ENCODE results near the gene CSPG4.
"Not testable (repeated sequence)": the region's sequence is repeated elsewhere in the genome, so short reads cannot be mapped to it uniquely, and the experiment has no call there.

The CSPG4 gene

GRCh38 chr15:75688278-75688557 is 24.4 kb downstream of the CSPG4 start:
- DNase-seq (ENCODE audit: low read depth in 1 of 2, low spot score in 1 of 2): no peak
- H3K4me3 ChIP-seq (replicated peaks; ENCODE audit: insufficient read depth, low read length): no peak overlapping the region
- no peaks in the 10 kb centered on the region for H3K27me3 ChIP-seq (ENCODE audit: insufficient read depth, poor library complexity, severe bottlenecking)
- no peak overlapping the region for H3K27ac ChIP-seq (replicated peaks)
- no peak for TF ChIP-seq POLR2AphosphoS5 (IDR thresholded peaks at IDR 0.05; ENCODE audit: low read depth)
- TF ChIP-seq, protein P1, sequence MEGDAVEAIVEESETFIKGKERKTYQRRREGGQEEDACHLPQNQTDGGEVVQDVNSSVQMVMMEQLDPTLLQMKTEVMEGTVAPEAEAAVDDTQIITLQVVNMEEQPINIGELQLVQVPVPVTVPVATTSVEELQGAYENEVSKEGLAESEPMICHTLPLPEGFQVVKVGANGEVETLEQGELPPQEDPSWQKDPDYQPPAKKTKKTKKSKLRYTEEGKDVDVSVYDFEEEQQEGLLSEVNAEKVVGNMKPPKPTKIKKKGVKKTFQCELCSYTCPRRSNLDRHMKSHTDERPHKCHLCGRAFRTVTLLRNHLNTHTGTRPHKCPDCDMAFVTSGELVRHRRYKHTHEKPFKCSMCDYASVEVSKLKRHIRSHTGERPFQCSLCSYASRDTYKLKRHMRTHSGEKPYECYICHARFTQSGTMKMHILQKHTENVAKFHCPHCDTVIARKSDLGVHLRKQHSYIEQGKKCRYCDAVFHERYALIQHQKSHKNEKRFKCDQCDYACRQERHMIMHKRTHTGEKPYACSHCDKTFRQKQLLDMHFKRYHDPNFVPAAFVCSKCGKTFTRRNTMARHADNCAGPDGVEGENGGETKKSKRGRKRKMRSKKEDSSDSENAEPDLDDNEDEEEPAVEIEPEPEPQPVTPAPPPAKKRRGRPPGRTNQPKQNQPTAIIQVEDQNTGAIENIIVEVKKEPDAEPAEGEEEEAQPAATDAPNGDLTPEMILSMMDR (IDR thresholded peaks at IDR 0.05; ENCODE audit: insufficient read depth, low read length): no peak
- no peak for TF ChIP-seq GABPA (IDR thresholded peaks at IDR 0.05; ENCODE audit: low read depth)
- no peak for TF ChIP-seq REST (IDR thresholded peaks at IDR 0.05; ENCODE audit: insufficient replicate concordance, low read depth)
- no peak for TF ChIP-seq SPI1 (IDR thresholded peaks at IDR 0.05; ENCODE audit: borderline replicate concordance, low read depth)

DNA sequence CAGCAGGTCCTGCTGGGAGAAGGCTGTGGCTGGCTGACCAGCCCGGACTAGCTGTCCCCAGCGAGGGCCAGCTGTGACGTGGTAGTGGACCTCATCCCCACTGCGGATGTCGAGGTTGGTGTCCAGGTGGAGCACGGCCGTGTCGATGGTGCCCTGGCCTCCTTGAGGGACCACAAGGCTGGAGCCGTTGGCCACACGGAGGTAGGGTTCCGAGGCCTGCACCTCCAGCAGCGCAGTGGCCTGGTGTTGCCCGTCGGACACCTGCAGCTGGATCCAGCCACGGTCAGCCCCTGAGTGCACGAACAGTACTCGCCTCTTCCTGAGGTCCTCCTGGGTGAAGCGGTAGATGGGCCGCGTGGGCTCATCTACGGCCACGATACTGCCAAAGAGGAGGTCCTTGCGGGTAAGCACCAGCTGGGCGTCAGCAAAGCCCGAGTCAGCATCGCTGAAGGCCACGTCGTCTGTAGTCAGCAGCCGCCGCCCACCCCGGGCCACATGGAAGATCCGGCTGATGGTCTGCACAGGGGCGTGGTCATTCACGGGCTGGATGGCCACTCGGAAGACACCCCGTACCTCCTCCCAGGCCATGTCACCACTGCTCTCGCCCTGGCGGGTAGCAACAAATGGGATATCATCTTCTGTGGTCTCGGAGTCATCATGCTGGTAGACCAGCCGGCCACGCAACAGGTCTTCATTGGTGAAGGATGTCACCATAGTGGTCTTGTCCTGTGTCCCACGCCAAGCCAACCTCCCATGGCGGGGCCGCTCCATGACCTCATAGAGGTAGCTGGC is 25.0 kb downstream of the CSPG4 start:
- TF ChIP-seq GABPA (IDR thresholded peaks at IDR 0.05; ENCODE audit: low read depth): no peak
- no peak for TF ChIP-seq SPI1 (IDR thresholded peaks at IDR 0.05; ENCODE audit: borderline replicate concordance, low read depth)
- no peak for TF ChIP-seq POLR2AphosphoS5 (IDR thresholded peaks at IDR 0.05; ENCODE audit: low read depth)
- Histone ChIP-seq H3K27ac (replicated peaks) (no peak overlapping the region), H3K27me3 (ENCODE audit: insufficient read depth, poor library complexity, severe bottlenecking) (no peaks in the 10 kb centered on the region), H3K4me3 (replicated peaks; ENCODE audit: insufficient read depth, low read length) (no peak overlapping the region)
- DNase-seq (ENCODE audit: low read depth in 1 of 2, low spot score in 1 of 2): no peak

- DNase-seq (ENCODE audit: low read depth in 1 of 2, low spot score in 1 of 2): peak; percentile 48 to 79
- H3K4me3 ChIP-seq (replicated peaks; ENCODE audit: insufficient read depth, low read length): not testable (repeated sequence)
These were observed 26.4 kb downstream of the CSPG4 start for GRCh38 chr15:75686212-75686642.

DNA sequence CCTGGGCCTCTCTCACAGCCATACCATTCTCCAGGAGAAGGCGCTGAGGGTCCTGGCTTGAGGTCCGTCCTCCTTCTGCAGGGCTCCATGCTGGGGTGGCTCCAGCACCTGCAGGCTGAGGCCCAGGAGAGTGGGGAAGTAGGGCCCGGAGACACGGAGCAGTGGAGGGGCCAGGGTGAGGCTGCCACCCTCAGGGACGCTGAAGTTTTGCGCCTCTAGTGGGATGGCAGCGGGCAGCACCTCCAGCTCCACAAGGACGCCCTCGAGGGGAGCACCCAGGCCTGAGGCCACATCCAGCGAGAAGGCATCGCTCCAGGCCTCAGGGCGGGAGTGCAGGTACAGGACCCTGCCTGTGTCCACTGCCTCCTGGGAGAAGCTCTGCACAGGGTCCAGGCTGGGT is 27.5 kb downstream of the CSPG4 start:
- no peak for DNase-seq (ENCODE audit: low read depth in 1 of 2, low spot score in 1 of 2)

More at GRCh38 chr15:75686212-75686642, 26.4 kb downstream of the CSPG4 start:
- H3K27ac ChIP-seq (replicated peaks); H3K27me3 ChIP-seq (ENCODE audit: insufficient read depth, poor library complexity, severe bottlenecking): not testable (repeated sequence)

More for the DNA sequence above, 27.5 kb downstream of the CSPG4 start:
- H3K27ac ChIP-seq (replicated peaks): no peak overlapping the region
- H3K27me3 ChIP-seq (ENCODE audit: insufficient read depth, poor library complexity, severe bottlenecking): no peaks in the 10 kb centered on the region
- no peak overlapping the region for H3K4me3 ChIP-seq (replicated peaks; ENCODE audit: insufficient read depth, low read length)
- TF ChIP-seq SPI1 (IDR thresholded peaks at IDR 0.05; ENCODE audit: borderline replicate concordance, low read depth) (no peak), POLR2AphosphoS5 (IDR thresholded peaks at IDR 0.05; ENCODE audit: low read depth) (no peak), REST (IDR thresholded peaks at IDR 0.05; ENCODE audit: insufficient replicate concordance, low read depth) (no peak), GABPA (IDR thresholded peaks at IDR 0.05; ENCODE audit: low read depth) (no peak)
- TF ChIP-seq, protein P1 (IDR thresholded peaks at IDR 0.05; ENCODE audit: insufficient read depth, low read length): no peak
